ENCODE results near the gene KDELR1. TPM values are rescaled to one million over a fixed set of nuclear protein-coding genes. Genes with fewer than 3 reads are reported as not detected.
A peak's percentile ranks its signal among the peaks of the same experiment; 100 is the strongest.

The KDELR1 gene
- total and polyA plus RNA-seq, 9 of the 15 experiments (the other 6 are each of a cell fraction or from before 2014, with no cell fraction given), result 6.1 to 165 (median 58.5) TPM

DNA sequence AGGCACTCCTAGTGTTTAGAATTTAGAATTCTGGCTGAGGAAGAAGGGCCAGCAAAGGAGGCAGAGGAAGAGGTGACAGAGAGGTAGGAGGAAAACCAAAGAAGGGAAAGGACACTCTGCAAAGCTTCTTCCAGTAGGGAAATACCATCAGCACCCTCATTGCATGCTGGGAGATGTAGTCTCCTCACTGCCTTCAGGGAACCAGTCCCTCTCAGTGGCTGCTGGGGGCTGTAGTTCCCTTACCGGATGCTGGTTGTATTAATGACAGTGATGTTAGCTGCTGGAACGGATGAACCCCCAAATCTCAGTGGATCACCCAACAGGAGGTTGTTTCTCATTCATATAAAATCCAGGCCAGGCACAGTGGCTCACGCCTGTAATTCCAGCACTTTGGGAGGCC is 12.3 kb upstream of the KDELR1 start (continued):
- TF ChIP-seq, protein P1, sequence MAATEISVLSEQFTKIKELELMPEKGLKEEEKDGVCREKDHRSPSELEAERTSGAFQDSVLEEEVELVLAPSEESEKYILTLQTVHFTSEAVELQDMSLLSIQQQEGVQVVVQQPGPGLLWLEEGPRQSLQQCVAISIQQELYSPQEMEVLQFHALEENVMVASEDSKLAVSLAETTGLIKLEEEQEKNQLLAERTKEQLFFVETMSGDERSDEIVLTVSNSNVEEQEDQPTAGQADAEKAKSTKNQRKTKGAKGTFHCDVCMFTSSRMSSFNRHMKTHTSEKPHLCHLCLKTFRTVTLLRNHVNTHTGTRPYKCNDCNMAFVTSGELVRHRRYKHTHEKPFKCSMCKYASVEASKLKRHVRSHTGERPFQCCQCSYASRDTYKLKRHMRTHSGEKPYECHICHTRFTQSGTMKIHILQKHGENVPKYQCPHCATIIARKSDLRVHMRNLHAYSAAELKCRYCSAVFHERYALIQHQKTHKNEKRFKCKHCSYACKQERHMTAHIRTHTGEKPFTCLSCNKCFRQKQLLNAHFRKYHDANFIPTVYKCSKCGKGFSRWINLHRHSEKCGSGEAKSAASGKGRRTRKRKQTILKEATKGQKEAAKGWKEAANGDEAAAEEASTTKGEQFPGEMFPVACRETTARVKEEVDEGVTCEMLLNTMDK (IDR thresholded peaks at IDR 0.05; ENCODE audit: borderline replicate concordance, insufficient read depth, low read depth, low read length, poor library complexity, severe bottlenecking), result no peak
- TF ChIP-seq, protein P2, sequence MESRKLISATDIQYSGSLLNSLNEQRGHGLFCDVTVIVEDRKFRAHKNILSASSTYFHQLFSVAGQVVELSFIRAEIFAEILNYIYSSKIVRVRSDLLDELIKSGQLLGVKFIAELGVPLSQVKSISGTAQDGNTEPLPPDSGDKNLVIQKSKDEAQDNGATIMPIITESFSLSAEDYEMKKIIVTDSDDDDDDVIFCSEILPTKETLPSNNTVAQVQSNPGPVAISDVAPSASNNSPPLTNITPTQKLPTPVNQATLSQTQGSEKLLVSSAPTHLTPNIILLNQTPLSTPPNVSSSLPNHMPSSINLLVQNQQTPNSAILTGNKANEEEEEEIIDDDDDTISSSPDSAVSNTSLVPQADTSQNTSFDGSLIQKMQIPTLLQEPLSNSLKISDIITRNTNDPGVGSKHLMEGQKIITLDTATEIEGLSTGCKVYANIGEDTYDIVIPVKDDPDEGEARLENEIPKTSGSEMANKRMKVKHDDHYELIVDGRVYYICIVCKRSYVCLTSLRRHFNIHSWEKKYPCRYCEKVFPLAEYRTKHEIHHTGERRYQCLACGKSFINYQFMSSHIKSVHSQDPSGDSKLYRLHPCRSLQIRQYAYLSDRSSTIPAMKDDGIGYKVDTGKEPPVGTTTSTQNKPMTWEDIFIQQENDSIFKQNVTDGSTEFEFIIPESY (CRISPR knock-in tag; IDR thresholded peaks at IDR 0.05), result no peak
- TF ChIP-seq PTBP1 (IDR thresholded peaks at IDR 0.05; ENCODE audit: low read depth, low read length), result no peak
- TF ChIP-seq, protein P3, sequence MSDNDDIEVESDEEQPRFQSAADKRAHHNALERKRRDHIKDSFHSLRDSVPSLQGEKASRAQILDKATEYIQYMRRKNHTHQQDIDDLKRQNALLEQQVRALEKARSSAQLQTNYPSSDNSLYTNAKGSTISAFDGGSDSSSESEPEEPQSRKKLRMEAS (CRISPR knock-in tag; IDR thresholded peaks at IDR 0.05), result no peak
- TF ChIP-seq ETV6 (IDR thresholded peaks at IDR 0.05; ENCODE audit: borderline replicate concordance in 1 of 2, low read depth in 2 of 2, low read length in 1 of 2), result no peak
- TF ChIP-seq ETV6 (CRISPR knock-in tag; IDR thresholded peaks at IDR 0.05; ENCODE audit: borderline replicate concordance), result no peak
- TF ChIP-seq, protein P4, sequence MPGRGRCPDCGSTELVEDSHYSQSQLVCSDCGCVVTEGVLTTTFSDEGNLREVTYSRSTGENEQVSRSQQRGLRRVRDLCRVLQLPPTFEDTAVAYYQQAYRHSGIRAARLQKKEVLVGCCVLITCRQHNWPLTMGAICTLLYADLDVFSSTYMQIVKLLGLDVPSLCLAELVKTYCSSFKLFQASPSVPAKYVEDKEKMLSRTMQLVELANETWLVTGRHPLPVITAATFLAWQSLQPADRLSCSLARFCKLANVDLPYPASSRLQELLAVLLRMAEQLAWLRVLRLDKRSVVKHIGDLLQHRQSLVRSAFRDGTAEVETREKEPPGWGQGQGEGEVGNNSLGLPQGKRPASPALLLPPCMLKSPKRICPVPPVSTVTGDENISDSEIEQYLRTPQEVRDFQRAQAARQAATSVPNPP (IDR thresholded peaks at IDR 0.05; ENCODE audit: borderline replicate concordance, insufficient read depth, insufficient read length), result no peak
- TF ChIP-seq ZKSCAN8 (CRISPR knock-in tag; IDR thresholded peaks at IDR 0.05), result no peak
- TF ChIP-seq NCOA6 (IDR thresholded peaks at IDR 0.05), result no peak
- TF ChIP-seq, protein P5, sequence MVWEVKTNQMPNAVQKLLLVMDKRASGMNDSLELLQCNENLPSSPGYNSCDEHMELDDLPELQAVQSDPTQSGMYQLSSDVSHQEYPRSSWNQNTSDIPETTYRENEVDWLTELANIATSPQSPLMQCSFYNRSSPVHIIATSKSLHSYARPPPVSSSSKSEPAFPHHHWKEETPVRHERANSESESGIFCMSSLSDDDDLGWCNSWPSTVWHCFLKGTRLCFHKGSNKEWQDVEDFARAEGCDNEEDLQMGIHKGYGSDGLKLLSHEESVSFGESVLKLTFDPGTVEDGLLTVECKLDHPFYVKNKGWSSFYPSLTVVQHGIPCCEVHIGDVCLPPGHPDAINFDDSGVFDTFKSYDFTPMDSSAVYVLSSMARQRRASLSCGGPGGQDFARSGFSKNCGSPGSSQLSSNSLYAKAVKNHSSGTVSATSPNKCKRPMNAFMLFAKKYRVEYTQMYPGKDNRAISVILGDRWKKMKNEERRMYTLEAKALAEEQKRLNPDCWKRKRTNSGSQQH (CRISPR knock-in tag; IDR thresholded peaks at IDR 0.05), result no peak
- peak; percentile 76 for TF ChIP-seq CREM (IDR thresholded peaks at IDR 0.05; ENCODE audit: low read depth)
- TF ChIP-seq ZNF778 (CRISPR knock-in tag; IDR thresholded peaks at IDR 0.05), result no peak
- no peak for TF ChIP-seq ZNF780A (CRISPR knock-in tag; IDR thresholded peaks at IDR 0.05)
- no peak for TF ChIP-seq MIER1 (IDR thresholded peaks at IDR 0.05; ENCODE audit: low read depth)
- TF ChIP-seq FOXK2 (conservative IDR thresholded peaks at IDR 0.05 in 1 of 2, IDR thresholded peaks at IDR 0.05 in 1 of 2; ENCODE audit: low read depth in 2 of 2), result peak in 1 of 2 experiments; percentile 24; a peak in 1 of 4 replicates
- no peak for TF ChIP-seq TFAM (CRISPR knock-in tag; conservative IDR thresholded peaks at IDR 0.05)
- TF ChIP-seq HSF4 (CRISPR knock-in tag; IDR thresholded peaks at IDR 0.05; ENCODE audit: borderline replicate concordance), result no peak
- no peak for TF ChIP-seq MCM3 (IDR thresholded peaks at IDR 0.05)
- no peak for TF ChIP-seq MCM5 (IDR thresholded peaks at IDR 0.05; ENCODE audit: low read depth)
- TF ChIP-seq PHB (CRISPR knock-in tag; IDR thresholded peaks at IDR 0.05), result no peak

All from K562 (cell line).